Coronary artery (tissue), 2 donors: ENCODE measurements around the gene TEX264.

ENCODE experiments used
- DNase-seq: peaks from one replicate; pipeline ENCODE4 v3.0.0-alpha.2; 2017; ENCODE audit warnings: low spot score
- H3K27ac ChIP-seq, 2 donors: fragments of 200-600 bp; sonication (generic); one replicate each; pipeline ENCODE4 v1.5.1; 2016 to 2019
- H3K4me3 ChIP-seq: fragments of 200-600 bp; sonication (generic); 2 replicates; pipeline ENCODE4 v1.5.1; 2016; ENCODE audit warnings: mild to moderate bottlenecking, moderate library complexity
- TF ChIP-seq, protein P1 (sequence below): fragments of 200-600 bp; sonication (generic); IDR thresholded peaks from one replicate; pipeline ENCODE4 v1.5.1; 2019; ENCODE audit warnings: antibody characterized with exemption

The TEX264 gene

DNA sequence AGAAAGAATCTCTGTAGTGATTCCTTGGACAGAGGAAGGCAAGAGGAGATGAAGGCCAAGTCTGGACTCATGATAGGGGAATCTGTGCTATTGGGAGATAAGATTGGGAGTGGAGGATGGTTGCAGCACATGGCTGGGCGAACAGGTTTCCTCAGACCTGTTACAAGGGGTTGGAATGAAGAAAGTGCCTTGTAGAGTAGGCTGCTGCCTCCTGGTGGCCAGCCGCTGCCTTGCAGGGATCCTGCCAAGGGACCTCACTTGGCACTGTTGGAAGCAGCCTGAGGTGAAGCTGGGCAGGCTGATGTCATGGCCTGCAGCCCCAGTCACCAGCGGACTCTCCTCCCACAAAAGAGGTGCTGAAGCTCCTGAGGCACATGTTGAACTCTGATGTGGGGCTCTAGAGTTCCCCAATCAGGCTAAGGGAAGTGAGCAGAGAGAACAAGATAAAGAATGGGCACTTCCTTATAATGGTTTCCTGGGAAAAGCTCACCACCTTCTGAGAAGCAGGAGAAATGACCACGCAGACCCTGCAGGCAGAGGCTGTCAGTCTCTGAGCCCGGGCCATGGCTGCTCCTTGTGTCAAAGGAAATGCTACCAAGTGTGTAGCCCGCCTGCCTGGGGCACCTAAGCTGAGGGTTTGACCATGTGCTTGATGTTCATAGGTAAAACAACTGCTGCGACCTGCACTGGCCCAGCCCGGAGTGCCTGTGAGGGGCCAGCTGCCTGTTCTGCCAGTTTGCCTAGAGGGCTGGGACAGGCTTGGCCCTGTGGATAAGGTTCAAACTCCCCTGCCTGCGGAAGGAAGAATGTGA, 1.6 kb upstream of the TEX264 start:
- H3K27ac ChIP-seq: no peak overlapping the region
- TF ChIP-seq, protein P1, sequence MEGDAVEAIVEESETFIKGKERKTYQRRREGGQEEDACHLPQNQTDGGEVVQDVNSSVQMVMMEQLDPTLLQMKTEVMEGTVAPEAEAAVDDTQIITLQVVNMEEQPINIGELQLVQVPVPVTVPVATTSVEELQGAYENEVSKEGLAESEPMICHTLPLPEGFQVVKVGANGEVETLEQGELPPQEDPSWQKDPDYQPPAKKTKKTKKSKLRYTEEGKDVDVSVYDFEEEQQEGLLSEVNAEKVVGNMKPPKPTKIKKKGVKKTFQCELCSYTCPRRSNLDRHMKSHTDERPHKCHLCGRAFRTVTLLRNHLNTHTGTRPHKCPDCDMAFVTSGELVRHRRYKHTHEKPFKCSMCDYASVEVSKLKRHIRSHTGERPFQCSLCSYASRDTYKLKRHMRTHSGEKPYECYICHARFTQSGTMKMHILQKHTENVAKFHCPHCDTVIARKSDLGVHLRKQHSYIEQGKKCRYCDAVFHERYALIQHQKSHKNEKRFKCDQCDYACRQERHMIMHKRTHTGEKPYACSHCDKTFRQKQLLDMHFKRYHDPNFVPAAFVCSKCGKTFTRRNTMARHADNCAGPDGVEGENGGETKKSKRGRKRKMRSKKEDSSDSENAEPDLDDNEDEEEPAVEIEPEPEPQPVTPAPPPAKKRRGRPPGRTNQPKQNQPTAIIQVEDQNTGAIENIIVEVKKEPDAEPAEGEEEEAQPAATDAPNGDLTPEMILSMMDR: peak; percentile 87
- DNase-seq: peak; percentile 85
- no peak overlapping the region for H3K4me3 ChIP-seq

DNA sequence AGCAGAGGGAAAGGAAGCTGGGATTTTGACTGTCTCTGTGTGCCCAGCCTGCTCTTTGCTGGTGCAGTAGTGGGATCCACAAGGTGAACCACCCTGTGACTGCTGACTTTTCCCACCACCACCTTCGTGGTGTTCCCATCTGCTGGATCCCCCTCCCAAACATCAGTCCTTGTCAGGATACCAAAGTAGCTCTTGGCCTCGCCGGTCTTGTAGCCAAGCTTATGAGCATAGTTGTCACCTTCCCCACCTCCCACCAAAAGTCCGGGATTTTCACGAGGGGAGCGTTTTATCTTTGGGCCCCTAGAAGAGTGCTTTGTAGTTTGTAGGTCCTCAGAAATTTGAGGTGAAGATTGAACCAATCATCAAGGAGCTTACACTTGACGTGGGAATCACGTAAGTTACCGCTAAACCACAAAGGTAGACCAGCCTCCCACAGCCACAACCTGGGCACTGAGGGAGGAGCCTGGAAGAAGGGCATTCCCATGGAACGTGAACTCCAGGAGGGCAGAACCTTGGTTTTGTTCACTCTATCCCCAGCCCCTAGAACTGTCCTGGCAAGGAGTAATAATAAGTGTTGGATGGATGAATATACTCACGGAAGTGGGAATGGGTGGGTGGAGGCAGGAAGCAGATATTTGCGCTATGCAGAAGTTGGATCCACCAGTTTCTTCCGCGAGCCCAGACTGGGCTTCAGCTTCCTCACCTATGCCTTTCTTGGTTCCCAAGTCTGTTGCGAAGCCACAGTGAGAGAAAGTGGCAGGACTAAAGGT, 814 bp upstream of the TEX264 start:
- no peak for DNase-seq
- Histone ChIP-seq H3K4me3 (peak overlapping the region; percentile 89), H3K27ac (peak overlapping the region; percentile 82 to 91)
- TF ChIP-seq, protein P1: no peak

DNA sequence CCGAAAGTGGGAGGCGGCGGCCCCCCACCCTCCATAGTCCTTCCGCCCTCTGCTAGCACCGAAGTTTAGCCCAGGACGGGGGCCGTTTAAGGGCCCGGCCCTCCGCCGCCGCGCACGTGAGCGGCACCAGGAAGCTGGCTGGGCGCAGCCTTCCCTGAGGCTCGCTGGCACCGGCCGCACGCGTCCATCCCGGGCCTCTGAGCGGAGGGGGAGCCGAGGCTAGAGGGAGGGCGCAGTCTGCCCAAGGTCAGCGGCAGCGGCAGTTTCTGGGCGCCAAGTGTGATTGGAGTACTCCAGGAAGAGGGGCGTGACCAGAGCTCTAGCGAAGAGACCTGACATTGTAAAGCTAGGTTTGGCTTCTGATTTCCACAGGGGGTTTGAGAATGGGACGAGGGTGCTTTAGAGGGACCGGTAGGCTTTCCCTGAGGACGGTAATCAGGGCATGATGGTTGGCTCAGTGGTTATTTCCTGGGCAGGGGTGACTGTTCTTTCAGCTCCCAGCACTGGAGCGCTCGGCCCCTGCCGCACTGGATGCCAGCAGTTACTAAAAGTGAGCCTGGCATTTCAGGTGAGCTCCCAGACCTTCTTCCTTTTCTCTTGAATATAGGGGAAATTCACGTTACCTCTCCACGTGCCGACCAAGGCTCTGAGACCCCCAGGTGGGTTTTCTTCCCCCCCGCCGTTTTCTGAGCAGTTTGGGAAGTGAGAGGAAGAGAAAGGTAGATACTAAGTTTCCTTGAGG, 853 bp downstream of the TEX264 start:
- Histone ChIP-seq H3K4me3 (peak overlapping the region; percentile 89), H3K27ac (peak overlapping the region; percentile 82 to 91)
- no peak for DNase-seq
- TF ChIP-seq, protein P1: no peak

DNA sequence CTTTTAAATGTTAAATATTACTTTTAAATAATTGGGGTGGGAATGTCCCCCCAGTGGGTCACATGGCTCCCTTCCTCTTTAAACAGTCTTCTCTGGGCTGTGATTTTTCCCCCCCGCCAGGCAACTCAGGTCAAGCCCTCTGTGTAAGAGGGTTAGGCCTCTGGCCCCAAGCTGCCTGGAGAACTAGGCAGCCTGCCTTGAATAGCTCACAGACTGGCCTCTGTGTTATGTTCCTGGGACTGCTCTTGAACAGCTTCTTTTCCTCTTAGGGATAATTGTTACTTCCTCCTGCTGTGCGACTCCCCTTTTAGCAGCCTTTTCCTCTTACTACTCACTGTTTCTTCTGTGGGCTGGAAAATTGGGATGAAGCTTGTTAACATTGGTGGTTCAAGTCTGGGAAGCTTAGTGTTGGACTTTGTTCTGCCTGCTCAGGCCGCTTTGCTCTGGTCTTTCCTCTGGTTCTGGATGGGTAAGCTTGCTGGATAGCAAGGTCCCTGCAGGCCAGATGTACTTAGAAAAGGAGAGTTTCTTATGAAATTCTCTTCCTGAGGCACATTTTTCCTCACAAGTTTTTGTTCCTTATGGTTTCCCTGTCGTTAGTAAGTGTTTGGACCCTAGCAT, 2.2 kb downstream of the TEX264 start:
- no peak for DNase-seq
- no peak overlapping the region for H3K27ac ChIP-seq
- TF ChIP-seq, protein P1: no peak

DNA sequence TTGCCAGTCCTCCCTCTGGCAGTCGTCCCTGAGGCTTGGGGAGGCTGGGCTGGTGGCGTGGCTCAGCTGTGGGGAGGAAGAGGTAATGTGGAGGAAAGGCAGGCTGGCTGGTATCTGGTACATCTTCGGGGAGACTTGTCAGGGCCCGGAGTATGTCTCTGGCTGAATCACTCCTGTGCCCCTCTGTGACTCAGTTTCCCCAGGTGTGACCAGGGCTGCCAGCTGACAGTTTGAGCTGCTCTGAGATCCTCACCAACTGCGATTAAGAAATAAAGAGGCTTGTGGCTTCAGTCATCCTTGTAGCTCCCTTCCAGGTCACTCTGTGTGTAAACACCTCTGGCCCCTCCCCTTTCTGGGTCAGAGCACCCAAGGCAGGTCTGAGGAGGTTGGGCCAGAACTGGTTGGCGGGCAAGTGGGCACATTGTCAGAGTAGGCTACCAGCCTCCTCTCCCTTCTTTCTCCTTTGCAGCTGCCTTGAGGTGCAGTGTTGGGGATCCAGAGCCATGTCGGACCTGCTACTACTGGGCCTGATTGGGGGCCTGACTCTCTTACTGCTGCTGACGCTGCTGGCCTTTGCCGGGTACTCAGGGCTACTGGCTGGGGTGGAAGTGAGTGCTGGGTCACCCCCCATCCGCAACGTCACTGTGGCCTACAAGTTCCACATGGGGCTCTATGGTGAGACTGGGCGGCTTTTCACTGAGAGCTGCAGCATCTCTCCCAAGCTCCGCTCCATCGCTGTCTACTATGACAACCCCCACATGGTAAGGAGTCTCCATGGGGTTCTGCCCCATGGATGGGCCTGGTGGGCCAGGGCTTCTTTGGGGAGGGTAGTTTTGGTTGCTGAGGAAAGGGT, 3.0 kb downstream of the TEX264 start:
- TF ChIP-seq, protein P1: no peak
- H3K27ac ChIP-seq: no peak overlapping the region
- DNase-seq: no peak
- no peak overlapping the region for H3K4me3 ChIP-seq

More for the DNA sequence above, 2.2 kb downstream of the TEX264 start:
- no peak overlapping the region for H3K4me3 ChIP-seq

DNA sequence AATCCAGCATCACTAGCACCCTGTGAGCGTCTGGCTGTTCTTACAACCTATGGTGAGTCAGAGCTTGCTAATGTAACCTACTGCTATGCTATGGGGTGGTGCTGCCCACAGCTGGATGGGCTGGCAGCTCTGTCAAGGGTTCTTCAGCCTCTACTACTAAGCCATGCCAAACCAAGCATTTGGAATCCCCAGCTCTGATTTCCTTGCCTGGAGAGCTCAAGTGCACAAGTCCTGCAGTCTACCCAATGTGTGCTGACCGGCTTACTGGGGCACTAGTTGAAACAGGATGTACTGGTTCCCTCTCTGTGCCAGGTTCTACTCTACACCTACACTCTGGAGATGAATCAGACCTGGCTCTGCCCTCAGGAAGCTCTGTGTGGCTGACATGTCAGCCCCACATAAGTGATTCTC, 4.2 kb downstream of the TEX264 start:
- DNase-seq: no peak
- H3K4me3 ChIP-seq: no peak overlapping the region
- H3K27ac ChIP-seq: no peak overlapping the region
- TF ChIP-seq, protein P1: no peak
